HG02571 (cell line): ENCODE results near the gene NSG1.
"Not testable (repeated sequence)": the region's sequence is repeated elsewhere in the genome, so short reads cannot be mapped to it uniquely, and the experiment has no call there.

Source experiments
- ATAC-seq: cut with Tn5 transposase; IDR thresholded peaks from one replicate; pipeline ENCODE4 v1.9.1; 2021; ENCODE audit warnings: mild to moderate bottlenecking, moderate library complexity; ENCODE audit not compliant: unreplicated experiment

The NSG1 gene

DNA sequence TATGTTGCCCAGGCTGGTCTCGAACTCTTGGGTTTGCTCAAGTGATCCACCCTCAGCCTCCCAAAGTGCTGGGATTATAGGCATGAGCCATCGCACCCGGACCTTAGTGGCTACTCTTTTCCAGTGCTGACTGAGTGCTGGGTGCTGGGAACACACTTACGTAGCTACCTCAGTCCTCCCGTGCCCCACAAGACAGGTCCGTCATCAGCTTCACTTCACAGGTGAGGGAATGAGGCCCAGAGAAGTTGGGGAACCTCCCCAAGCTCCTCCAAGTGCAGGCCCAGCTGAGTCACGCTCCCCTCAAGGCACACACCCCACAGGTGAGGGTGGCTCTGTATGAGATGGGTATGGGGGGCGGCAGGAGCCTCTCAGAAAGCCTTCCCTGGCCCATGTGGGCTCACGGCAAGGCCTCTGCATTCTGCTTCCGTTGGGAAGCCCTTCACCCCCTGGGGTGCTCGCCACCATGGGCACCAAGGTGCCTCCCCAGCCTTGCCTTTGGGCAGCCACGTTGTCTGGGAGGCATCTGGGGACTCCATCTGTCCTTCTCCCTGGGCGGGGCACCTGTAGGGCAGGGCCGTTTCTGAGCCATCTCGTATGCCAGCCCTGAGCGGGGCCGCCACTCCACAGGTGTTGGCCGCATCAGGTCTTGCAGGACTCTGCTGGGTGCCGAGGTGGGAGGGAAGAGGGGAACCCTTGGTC is 28.4 kb downstream of the NSG1 start:
- no peak for ATAC-seq

DNA sequence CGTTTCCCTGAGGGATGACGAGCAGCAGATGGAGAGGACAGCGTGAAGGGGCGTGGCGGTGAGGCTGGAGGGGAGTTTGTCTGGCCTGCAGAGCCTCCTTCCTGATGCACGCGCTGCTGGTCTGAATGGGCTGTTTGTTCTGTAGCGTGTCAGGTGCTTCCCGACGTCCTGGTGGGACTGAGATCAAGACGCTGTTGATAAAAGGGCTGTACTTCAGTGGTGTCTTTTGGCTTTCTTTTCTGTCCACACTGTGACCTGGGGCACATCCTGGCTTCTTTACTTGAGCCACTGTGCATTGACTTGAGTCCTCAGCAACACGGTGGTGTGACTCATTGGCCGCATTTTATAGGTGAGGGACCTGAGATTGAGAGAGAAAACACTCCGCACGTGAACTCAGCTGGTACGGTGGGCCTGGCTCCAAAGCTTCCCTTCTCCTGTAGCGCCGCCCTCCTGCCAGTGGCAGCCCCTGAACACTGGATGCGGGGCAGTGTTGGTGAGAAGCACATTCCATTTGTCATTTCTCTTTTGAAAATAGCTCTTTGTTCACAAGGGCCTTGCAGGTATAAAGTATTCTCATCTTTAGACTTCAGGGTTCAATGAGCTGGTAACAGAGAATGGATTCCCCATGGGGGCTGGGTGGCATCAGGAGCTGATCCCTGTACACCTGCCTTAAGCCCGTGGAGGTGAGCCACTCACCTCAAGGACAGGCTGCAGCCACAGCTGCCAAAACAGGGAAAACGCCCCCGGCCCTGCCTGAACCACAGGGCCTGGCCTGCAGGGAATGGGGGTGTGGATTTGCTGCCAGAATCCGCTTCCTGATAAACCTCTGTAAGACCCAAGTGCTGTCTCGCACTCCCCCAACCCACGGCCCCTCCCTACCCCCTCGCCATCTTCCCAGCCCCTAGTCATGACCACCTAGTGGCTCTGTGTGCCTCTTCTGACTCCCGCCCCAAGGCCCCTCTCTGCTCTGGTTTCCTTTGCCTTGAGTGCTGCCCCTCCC is 29.2 kb downstream of the NSG1 start:
- ATAC-seq, result no peak

GRCh38 chr4:4416981-4417380 is 30.1 kb downstream of the NSG1 start:
- no peak for ATAC-seq

GRCh38 chr4:4417886-4418285 is 31.0 kb downstream of the NSG1 start:
- no peak for ATAC-seq

- no peak for ATAC-seq
Observed at GRCh38 chr4:4418676-4419390, 31.9 kb downstream of the NSG1 start.

GRCh38 chr4:4419896-4420295 is 33.0 kb downstream of the NSG1 start:
- ATAC-seq, result no peak

GRCh38 chr4:4420421-4420820 is 33.5 kb downstream of the NSG1 start:
- ATAC-seq, result no peak

DNA sequence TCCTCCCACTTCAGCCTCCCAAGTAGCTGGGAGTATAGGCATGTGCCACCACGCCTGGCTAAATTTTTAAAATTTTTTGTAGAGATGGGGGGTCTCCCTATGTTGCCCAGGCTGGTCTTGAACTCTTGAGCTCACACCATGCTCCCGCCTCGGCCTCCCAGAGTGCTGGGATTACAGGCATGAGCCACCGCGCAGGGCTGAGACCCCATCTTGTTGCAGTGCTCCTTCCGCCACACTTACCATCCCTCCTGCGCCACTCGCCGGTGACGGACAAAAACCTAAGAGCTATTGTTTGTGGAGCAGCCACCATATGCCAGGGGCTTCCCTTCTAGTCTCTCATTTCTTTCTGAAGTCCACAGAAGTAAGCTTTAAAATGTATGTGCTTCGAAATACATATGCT is 34.5 kb downstream of the NSG1 start:
- ATAC-seq, result no peak

DNA sequence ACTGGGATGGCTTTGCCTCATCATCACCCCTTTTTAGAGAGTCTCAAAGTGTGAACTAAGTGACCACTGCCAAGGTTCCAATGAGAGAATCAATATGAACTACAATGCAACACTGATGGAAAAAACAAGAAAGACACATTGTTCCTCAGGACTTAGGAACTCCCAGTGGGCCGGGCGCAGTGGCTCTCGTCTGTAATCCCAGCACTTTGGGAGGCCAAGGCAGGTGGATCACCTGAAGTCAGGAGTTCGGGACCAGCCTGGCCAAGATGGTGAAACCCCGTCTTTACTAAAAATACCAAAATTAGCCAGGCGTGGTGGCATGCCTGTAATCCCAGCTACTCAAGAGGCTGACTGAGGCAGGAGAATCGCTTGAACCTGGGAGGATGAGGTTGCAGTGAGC is 35.2 kb downstream of the NSG1 start:
- ATAC-seq, result not testable (repeated sequence)

- no peak for ATAC-seq
Observed at GRCh38 chr4:4422856-4423499, 36.1 kb downstream of the NSG1 start.

DNA sequence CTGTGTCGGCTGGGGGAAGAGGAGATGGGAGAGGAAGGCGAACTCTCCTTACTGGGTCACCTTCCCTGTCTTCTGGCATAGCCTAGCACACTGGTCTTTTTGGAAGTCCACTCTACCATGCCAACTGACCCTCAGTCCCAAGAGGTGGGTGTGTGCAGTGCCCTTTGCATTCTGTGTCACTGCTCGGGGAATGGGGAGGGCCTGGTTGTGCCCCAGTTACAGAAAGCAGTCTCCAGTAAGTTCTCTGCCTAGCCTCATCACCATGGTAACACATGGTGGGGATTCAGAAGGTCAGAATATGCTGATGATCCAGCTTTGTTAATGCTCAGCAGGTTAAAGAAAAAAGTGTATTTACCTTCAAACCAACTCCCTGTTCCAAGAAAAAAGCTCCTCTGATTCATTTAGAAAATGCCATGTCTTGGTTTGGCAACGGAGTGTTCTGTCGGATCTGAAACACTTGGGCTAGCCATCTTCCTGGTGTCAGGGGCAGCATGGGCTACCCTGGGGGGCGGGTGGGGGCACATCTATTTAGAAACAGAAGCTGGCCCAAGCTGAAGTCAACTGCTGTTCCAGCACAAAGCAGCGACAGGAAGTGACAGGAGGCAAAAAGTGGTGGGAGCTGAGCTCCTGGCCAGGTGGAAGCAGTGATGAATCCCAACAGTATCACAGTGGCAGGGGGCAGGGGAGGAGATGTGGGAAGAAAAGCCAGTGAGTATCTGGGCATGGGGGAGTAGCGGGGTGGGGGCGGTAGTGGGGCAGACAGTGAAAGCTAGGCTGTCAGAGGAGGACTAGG is 37.0 kb downstream of the NSG1 start:
- ATAC-seq, result no peak

DNA sequence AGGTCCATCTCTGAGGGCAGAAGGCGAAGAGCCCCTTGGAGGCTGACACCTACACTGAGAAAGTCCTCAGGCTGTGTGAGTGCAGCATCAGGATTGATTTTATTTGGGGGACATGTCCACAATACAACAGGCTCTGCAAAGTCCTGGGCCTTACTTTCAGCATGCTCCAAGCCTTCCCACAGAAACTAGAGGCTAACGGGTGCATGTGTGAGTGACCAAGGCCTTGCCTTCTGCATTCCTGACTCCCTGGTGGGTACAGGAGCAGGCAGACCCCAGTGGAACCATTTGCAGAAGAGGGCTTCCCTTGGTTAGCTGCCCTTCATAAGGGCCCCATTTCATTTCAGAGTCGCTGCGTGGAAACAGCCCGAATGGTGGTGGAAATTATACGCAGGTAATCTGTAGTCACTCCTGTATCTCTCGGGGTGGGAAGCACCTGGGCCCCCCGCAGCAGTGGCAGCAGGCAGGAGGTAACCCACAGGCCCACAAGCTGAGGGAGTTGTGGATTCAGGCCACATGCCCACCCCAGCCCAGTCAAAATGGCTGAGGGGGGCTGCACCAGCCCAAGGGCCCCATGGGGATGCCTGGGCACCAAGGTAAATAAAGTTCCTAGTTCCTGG is 37.7 kb downstream of the NSG1 start:
- no peak for ATAC-seq

DNA sequence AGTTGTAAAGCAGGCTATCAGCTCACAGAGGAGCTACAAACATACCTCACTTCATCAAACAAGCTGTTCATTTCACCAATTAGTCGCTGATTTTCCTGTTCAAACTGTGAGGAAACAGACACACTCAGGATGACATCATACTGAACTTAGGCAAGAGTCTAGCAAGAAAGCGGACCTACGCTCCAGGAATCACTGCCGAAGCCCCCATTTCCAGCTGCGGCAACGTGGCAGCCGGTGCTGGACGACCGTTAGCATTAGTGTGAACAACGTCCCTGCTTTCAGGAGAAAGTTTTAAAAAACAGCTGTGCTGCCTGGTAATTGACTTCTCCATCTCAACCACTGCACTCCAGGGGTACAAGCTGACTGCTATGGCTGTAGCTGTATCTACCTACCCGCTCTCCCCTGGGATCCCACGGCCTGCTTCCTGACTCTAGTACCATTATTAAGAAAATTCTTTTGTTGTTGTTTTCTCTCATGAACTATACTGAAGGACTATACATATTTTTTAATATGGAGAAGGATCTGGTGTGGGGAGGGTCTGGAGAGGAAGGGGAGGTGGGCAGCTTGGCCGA is 38.3 kb downstream of the NSG1 start:
- ATAC-seq, result no peak

GRCh38 chr4:4425696-4426095 is 38.8 kb downstream of the NSG1 start:
- no peak for ATAC-seq

DNA sequence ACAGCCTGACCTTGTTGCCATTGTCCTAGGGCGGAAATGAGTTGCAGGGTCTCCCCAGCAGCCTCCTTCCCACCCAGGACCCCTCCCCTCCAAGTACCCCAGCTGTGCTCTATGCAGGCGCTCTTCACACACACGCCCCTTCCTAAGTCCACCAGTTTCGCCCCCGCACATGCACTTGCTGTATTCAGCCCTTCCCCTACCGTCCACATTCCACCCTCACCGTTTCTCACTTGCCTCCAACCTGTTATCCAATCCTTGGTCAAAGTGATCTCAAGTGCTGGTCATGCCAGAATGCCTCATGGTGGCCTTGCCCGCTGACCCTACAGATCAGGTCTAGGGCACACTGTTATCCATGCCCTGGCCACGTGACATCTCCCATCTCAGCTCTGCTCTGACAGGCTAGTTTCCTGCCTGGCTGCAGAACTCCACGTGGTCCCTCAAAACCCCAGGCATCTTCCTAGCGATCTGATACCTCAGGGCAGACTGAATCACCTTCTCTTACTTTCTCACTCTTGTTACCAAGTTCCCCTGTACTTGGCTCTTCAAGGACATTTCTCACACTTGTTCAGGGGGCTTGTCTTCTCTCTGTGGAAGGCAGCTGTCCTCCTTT is 39.7 kb downstream of the NSG1 start:
- no peak for ATAC-seq

DNA sequence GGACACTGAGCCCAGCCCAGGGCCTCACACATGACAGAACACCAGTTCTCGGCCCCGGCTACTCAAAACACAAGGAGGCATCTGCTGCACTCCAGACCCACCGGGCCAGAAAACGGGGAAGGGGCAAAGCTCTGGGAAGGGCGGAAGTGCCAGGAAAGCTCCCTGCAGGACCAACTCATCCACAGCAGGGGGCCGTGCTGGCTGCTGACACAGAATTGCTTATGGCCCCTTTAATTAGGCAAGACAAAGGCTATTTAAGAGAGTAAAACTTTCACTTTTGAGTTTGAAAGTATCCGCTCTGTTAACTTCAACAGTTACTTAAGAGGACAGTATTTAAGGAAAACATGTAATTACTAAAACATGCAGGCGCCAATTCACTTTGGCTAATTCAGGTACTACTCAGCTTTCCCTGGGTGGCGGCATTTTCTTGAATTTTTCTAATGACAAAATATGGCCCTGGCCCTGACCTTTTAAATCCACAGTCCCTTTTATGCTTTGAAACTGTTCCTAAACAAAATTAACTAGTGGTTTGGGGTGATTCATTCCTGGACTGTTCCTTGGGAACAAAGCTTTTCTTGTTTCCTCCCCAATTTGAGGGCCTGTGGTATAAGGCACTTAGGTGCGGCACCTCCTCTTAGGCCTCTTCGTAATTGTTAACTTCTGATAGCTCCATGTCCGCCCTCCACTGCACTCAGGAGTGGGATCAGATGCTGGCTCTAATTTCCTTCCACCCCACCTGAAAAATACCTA is 40.4 kb downstream of the NSG1 start:
- no peak for ATAC-seq

DNA sequence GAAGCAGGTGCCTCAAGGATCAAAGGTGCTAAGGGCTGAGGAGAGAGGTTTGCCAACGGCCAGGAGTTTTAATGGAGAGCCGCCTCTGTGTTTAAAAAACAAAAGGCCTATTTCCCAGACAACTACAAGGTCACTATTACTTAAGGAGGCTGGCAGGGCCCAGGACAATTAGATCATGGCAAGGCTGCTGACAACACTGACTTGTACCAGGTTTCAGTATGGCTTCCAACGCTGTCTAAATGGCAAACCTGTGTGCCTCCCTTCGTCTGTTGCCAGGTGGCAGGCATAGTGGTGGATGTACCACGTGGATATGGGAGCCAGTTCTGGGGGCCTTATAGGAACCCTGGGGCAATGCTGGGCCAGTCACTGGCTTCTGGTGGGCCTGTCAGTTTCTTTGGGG is 41.0 kb downstream of the NSG1 start:
- ATAC-seq, result no peak
